Occipital lobe (tissue), 2 donors: Measurements from ENCODE around the gene DPH5. TPM values are rescaled to one million over a fixed set of nuclear protein-coding genes. Genes with fewer than 3 reads are reported as not detected.
"Not testable (repeated sequence)": the region's sequence is repeated elsewhere in the genome, so short reads cannot be mapped to it uniquely, and the experiment has no call there.

Source experiments
- DNase-seq: peaks from one replicate; lab custom pipeline; 2025; lab: John Stamatoyannopoulos, UW
- total RNA-seq: library from RNA; depleted of rRNA; stranded (reverse); fragments of >200 nt; gene quantifications from one replicate; pipeline ENCODE4 v1.2.3, GENCODE V29; 2014

The DPH5 gene
- total RNA-seq, 1 donor from 2014 or later, result 41.3 TPM

DNA sequence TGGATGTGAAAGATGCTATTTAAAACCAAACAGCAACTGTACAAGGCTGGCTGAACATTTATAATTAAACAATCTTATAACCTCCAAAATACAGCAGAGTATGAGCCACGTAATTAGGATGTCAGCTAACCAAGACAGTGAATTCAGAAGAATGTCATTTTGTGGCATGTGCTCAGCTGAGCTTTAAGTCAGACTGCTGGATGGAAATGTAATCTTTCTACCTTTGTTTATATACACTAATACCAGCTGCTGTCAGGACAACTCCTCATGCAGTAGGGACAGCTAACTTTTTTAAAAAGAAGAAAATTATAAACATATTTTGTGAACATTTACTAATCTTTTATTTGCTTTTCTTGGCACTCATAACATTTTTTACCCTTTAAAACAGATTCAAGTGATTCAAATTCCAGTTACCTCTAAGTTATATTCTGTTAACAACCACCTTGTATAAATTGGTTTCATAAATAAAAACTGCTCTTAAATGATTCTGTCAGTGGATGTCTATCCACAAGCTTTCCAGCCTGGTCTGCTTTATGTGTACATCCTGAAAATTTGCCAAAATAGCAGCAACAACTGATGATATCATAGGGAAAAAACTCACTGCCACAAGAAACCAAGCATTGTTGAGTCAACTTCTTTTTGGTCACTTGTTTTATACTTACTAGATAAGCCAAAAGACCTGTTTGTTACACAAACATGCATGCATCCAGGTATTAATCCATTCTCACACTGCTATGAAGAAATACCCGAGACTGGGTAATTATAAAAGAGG is 36.1 kb downstream of the DPH5 start:
- DNase-seq, result no peak

- no peak for DNase-seq
Measured at GRCh38 chr1:100988121-100988520, 37.5 kb downstream of the DPH5 start.

GRCh38 chr1:100982793-100983192 is 42.8 kb downstream of the DPH5 start:
- DNase-seq, result no peak

- no peak for DNase-seq
Measured at GRCh38 chr1:100979631-100980030, 46.0 kb downstream of the DPH5 start.

- no peak for DNase-seq
Measured at GRCh38 chr1:100976936-100977335, 48.6 kb downstream of the DPH5 start.

DNA sequence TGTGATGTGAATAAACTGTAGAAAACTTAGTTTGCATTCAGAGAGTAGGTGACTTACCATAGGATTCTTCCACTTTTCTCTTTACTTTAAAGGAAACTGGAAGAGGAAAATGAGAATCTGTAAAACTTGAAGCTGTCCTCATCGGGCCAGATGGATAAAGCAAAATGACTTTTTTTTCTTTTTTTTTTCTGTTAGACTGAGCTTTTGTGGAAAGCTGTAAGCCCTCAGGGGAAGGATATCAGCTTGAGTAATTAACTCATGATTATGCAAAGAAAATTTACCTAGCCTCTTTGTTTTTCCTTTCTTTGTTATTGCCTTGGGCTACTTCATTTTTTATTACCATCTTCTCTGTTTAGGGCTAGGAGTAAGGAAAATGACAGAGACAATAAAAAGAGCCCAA is 53.4 kb downstream of the DPH5 start:
- no peak for DNase-seq

DNA sequence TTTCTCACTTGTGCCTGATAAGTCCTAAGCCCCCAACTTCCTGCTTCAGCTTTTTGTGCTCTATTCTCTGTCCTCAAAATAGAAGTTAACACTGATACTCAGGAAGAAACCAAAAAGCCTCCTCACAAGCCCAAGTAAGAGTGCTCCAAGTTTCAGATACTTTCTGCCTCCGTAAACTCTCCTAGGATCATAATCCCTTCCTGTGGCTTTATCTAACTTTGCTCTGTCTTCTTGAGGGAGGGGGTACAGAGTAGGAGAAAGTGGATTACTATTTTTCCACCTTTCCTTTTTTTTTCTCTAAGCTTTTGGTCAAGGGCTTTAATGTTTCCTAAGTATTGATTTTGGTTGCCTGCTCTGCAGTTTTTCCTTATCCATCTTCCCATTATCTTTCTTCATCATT is 54.6 kb downstream of the DPH5 start:
- DNase-seq, result no peak

DNA sequence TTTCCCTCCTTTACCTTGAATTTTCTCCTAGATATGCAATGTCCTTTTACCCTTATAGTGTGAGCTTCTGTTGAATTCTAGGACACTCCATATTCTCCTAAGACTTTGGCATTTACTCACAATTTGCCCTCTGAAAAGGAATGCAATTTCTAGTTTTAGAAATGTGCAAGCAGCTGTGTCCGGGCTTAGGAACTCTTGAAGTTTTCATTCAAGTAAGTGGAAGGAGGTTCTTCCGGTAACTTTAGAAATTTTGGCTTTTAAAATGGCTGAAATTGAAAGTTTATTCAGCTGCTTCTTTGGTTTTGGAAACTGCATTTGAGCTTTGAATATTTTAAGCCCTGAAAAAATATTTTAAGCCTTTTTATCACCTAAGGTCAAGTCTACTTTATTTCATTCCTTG is 56.3 kb downstream of the DPH5 start:
- no peak for DNase-seq

GRCh38 chr1:100968621-100969020 is 57.0 kb downstream of the DPH5 start:
- DNase-seq, result no peak

DNA sequence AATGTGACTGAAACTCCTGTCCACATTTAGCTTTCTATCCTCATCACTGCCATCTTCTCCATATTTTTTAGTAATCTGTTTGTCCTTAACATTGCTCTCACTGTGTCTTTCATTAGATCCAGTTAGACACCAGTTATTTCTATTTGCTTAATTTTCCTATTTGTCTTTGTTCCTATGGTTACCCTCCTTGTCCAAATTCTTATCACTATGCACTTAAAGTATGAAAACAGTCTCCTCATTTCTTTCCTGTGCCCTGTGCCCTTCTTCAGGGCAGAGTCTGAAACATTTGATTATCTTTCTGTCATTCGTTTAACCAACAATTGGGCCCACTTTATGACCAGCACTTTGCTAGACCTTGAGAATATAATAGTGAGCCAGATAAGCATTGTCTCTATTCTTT is 65.5 kb downstream of the DPH5 start:
- no peak for DNase-seq

DNA sequence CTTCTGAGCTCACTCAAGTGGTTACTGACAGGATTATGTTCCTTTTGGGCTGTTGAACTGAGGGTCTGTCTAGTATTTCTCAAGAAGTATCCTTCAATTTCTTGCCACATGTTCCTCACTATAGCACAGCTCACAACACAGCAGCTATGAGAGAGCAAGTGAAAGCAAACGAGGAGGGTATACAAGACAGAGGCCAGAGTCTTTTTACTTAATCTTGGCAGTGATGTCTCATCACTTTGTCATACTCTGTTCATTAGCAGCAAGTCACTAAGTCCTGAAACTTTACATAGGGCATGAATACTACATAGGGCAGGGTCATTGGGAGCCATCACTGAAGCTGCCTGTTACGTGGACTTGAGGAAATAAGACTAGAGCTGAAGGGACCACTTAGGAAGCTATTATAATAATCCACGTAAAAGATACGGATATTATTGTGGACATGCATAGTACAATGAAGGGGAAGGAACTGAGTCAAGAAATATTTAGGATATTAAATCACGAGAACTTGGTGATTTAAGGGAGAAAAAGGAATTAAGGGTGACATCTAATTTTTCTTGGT is 66.0 kb downstream of the DPH5 start:
- no peak for DNase-seq

DNA sequence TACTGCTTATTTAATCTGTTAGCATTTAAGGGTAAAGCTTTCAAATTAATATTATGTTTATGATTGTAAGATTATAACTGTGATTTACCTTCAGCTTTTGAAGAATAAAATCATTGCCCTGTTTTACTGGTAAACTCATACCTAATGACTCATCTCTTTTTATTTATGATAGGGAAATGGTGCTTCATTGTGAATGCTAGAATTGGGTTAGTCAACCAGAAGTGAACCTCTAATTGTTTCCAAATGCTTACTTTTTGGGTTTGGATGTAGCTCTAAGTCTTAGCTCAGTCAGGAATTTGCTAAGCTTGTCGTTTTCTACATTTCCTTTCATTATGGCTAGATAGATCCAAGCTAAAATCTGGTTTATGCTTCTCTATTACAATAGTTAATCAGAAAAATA is 70.3 kb downstream of the DPH5 start:
- no peak for DNase-seq

- DNase-seq, result no peak
Measured at GRCh38 chr1:100953960-100954730, 71.4 kb downstream of the DPH5 start.

DNA sequence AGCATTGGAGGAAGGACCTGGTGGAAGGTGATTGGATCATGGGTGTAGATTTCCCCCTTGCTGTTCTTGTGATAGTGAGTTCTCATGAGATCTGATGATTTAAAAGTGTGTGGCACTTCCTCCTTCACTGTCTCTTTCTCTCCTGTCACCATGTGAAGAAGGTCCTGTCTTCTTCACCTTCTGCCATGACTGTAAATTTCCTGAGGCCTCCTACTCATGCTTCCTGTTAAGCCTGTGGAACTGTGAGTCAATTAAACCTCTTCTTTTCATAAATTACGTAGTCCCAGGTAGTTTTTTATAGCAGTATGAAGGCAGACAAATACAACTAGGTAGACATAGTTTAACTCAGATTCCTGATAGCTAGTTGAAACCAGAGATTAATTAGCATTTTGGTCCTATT is 72.6 kb downstream of the DPH5 start:
- DNase-seq, result not testable (repeated sequence)

DNA sequence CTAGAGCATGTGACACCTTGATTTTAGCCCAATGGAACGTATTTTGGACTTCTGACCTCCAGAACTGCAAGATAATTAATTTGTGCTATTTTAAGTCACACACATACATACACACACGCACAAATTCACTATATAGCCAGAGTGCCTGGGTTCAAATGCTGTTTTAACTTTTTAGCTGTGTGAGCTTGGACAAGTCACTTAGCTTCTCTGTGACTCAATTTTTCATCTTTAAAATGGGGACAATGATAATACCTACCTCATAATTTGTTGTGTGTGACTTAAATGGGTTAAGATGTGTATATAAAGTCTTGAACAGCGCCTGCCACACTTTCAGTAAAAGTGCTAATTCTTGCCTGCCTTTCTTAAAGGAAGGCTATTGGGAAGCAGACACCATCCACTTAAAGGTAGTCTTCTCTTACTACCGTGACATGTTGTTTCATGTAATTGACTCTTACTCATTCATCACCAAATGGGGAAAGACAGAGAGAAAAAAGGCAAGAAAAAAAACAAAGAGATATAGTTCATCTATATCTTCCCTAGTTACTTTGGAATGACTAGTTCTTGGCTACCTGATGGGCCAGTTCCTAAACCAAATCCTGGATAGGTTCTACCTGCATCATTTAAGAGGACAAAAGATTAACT is 73.4 kb downstream of the DPH5 start:
- no peak for DNase-seq

- no peak for DNase-seq
Measured at GRCh38 chr1:100950781-100951180, 74.8 kb downstream of the DPH5 start.

- DNase-seq, result no peak
Measured at GRCh38 chr1:100950337-100950736, 75.2 kb downstream of the DPH5 start.

DNA sequence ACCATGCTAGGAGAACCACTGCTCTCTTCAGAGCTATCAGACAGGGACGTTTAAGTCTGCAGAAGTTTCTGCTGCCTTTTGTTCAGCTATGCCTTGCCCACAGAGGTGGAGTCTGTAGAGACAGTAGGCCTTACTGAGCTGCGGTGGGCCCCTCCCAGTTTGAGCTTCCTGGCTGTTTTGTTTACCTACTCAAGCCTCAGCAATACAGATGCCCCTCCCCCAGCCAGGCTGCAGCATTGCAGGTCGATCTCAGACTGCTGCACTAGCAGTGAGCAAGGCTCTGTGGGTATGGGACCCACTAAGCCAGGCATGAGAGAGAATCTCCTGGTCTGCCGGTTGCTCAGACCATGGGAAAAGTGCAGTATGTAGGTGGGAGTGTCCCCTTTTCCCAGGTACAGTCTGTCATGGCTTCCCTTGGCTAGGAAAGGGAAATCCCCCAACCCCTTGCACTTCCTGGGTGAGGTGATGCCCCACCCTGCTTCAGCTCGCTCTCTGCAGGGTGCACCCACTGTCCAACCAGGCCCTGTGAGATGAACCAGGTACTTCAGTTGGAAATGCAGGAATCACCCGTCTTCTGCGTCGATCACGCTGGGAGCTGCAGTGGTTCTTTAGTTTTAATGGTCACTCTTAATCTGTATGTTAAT is 75.9 kb downstream of the DPH5 start:
- DNase-seq, result not testable (repeated sequence)

DNA sequence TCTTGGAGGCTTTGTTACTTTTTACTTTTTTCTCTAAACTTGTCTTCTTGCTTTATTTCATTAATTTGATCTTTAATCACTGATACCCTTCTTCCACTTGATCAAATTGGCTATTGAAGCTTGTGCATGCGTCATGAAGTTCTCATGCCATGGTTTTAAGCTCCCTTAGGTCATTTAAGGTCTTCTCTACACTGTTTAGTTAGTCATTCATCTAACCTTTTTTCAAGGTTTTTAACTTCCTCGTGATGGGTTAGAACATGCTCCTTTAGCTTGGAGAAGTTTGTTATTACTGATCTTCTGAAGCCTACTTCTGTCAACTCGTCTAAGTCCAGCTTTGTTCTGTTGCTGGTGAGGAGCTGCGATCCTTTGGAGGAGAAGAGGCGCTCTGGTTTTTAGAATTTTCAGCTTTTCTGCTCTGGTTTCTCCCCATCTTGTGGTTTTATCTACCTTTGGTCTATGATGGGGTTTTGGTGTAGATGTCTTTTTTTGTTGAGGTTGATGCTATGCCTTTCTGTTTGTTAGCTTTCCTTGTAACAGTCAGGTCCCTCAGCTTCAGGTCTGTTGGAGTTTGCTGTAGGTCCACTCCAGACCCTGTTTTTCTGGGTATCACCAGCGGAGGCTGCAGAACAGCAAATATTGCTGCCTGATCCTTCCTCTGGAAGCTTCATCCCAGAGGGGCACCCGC is 76.7 kb downstream of the DPH5 start:
- not testable (repeated sequence) for DNase-seq

DNA sequence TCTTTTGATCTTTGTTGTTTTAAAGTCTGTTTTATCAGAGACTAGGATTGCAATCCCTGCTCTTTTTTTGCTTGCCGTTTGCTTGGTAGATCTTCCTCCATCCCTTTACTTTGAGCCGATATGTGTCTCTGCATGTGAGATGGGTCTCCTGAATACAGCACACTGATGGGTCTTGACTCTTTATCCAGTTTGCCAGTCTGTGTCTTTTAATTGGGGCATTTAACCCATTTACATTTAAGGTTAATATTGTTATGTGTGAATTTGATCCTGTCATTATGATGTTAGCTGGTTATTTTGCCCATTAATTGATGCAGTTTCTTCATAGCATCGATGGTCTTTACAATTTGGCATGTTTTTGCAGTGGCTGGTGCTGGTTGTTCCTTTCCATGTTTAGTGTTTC is 77.8 kb downstream of the DPH5 start:
- DNase-seq, result not testable (repeated sequence)

DNA sequence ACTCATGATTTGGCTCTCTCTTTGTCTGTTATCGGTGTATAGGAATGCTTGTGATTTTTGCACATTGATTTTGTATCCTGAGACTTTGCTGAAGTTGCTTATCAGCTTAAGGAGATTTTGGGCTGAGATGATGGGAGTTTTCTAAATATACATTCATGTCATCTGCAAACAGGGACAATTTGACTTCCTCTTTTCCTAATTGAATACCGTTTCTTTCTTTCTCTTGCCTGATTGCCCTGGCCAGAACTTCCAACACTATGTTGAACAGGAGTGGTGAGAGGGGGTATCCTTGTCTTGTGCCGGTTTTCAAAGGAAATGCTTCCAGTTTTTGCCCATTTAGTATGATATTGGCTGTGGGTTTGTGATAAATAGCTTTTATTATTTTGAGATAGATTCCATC is 79.5 kb downstream of the DPH5 start:
- DNase-seq, result not testable (repeated sequence)
